ENCODE data around the gene NEURL2.
"Not testable (repeated sequence)": the region's sequence is repeated elsewhere in the genome, so short reads cannot be mapped to it uniquely, and the experiment has no call there.

The NEURL2 gene

GRCh38 chr20:45920462-45921336, 29.7 kb upstream of the NEURL2 start:
- no peak for DNase-seq (ENCODE audit: low spot score)

GRCh38 chr20:45919542-45920399, 28.8 kb upstream of the NEURL2 start:
- DNase-seq (ENCODE audit: low spot score): no peak

- DNase-seq (ENCODE audit: low spot score): no peak
These were observed 27.9 kb upstream of the NEURL2 start for GRCh38 chr20:45918779-45919537.

- no peak for DNase-seq (ENCODE audit: low spot score)
These were observed 27.3 kb upstream of the NEURL2 start for GRCh38 chr20:45918182-45918737.

- DNase-seq (ENCODE audit: low spot score): peak; percentile 29
These were observed 26.8 kb upstream of the NEURL2 start for GRCh38 chr20:45917790-45918141.

GRCh38 chr20:45913116-45913515, 22.1 kb upstream of the NEURL2 start:
- DNase-seq (ENCODE audit: low spot score): no peak

GRCh38 chr20:45912344-45912682, 21.3 kb upstream of the NEURL2 start:
- no peak for DNase-seq (ENCODE audit: low spot score)

GRCh38 chr20:45911486-45912343, 20.7 kb upstream of the NEURL2 start, which contains the start of gene PLTP:
PLTP (minus strand) TSS chr20:45912155; CDS start chr20:45911452, 703 bp downstream.
- DNase-seq (ENCODE audit: low spot score): peak; percentile 77

GRCh38 chr20:45910670-45911485, 19.9 kb upstream of the NEURL2 start:
- peak; percentile 96 for DNase-seq (ENCODE audit: low spot score)

- DNase-seq (ENCODE audit: low spot score): no peak
These were observed 19.0 kb upstream of the NEURL2 start for GRCh38 chr20:45909817-45910669.

- DNase-seq (ENCODE audit: low spot score): no peak
These were observed 18.4 kb upstream of the NEURL2 start for GRCh38 chr20:45909336-45909808.

- DNase-seq (ENCODE audit: low spot score): no peak
These were observed 17.1 kb upstream of the NEURL2 start for GRCh38 chr20:45908084-45908483.

GRCh38 chr20:45907219-45907948, 16.4 kb upstream of the NEURL2 start:
- no peak for DNase-seq (ENCODE audit: low spot score)

GRCh38 chr20:45905505-45906079, 14.6 kb upstream of the NEURL2 start:
- DNase-seq (ENCODE audit: low spot score): peak; percentile 56

- DNase-seq (ENCODE audit: low spot score): no peak
These were observed 13.8 kb upstream of the NEURL2 start for GRCh38 chr20:45904583-45905504.

- DNase-seq (ENCODE audit: low spot score): no peak
These were observed 11.2 kb upstream of the NEURL2 start for GRCh38 chr20:45902199-45902701.

- not testable (repeated sequence) for DNase-seq (ENCODE audit: low spot score)
These were observed 10.3 kb upstream of the NEURL2 start for GRCh38 chr20:45901332-45901731.

Data from GM03348 (cell line).